Testis (tissue), 5 donors: ENCODE measurements around the gene MYO1E. TPM values are rescaled to one million over a fixed set of nuclear protein-coding genes. Genes with fewer than 3 reads are reported as not detected.

Experiments used
- DNase-seq: peaks from one replicate; pipeline ENCODE4 v3.0.0-alpha.2; 2019
- H3K27ac ChIP-seq, 2 donors: fragments of 200-600 bp; sonication (generic); one replicate each; pipeline ENCODE4 v1.5.1; 2019
- H3K27me3 ChIP-seq: fragments of 200-600 bp; sonication (generic); one replicate; pipeline ENCODE4 v1.5.1; 2019
- H3K36me3 ChIP-seq: fragments of 200-600 bp; sonication (generic); one replicate; pipeline ENCODE4 v1.5.1; 2017; ENCODE audit warnings: low read depth; ENCODE audit errors: missing control alignments
- H3K4me1 ChIP-seq: fragments of 200-600 bp; sonication (generic); one replicate; pipeline ENCODE4 v1.5.1; 2019
- H3K4me3 ChIP-seq, 2 donors: fragments of 200-600 bp; sonication (generic); one replicate each; pipeline ENCODE4 v1.5.1; 2017 to 2019
- H3K9me3 ChIP-seq: fragments of 200-600 bp; sonication (generic); one replicate; pipeline ENCODE4 v1.5.1; 2017
- POLR2A ChIP-seq: fragments of 450-650 bp; IDR thresholded peaks from one replicate; pipeline ENCODE4 v1.6.1; 2017; ENCODE audit warnings: antibody characterized with exemption, mild to moderate bottlenecking, moderate library complexity
- WGBS, 2 donors: methylation state at CpG; one replicate each; pipeline ENCODE4 v1.1.5; 2018; 5-methylcytosine and 5-hydroxymethylcytosine counted together
- intact Hi-C: fragments of 100-400 bp; cut with DNase I; formaldehyde crosslinking; loops from one replicate; pipeline ENCODE4 v1.15.1; 2023; ENCODE audit warnings: low total_unique reads
- long read RNA-seq, 2 donors: transcript quantifications; one replicate each; lab custom pipeline, GENCODE V29; 2026
- polyA plus RNA-seq: library from polyadenylated mRNA; stranded (reverse); fragments of 350-450 nt; fragmentation: Illumina TruSeq; extraction: RNeasy Lipid Tissue Mini Kit (QIAGEN cat#74804); gene quantifications from one replicate; pipeline ENCODE4 v1.2.3, GENCODE V29; 2014; ENCODE audit warnings: low read depth, low replicate concordance; ENCODE audit not compliant: insufficient read depth
- total RNA-seq, 2 donors: library from RNA; depleted of rRNA; stranded (reverse); fragments of >200 nt; gene quantifications; one replicate each; pipeline ENCODE4 v1.2.3, GENCODE V29; 2016
- TF ChIP-seq, protein P1 (sequence below), 3 experiments: fragments of 450-650 bp in 2 of 3; fragments of 200-600 bp in 1 of 3; sonication (generic) in 1 of 3; IDR thresholded peaks; one replicate each; pipeline ENCODE4 v1.5.1; 2016 to 2019; ENCODE audit warnings: antibody characterized with exemption in 3 of 3, mild to moderate bottlenecking in 2 of 3, moderate library complexity in 1 of 3

The MYO1E gene
- 10 to 100 TPM; 14.3 to 22.5 TPM for total RNA-seq
- 23.4 TPM for polyA plus RNA-seq
- long read RNA-seq, donor 1, full-length matches to known transcripts = 3 of 15 reads
- long read RNA-seq, donor 1, partial matches to known transcripts = 12 of 15 reads
- long read RNA-seq, donor 1, other reads (novel, unspliced or antisense) = 0 of 15 reads
- long read RNA-seq, donor 2, partial matches to known transcripts = 5 of 5 reads
- long read RNA-seq, donor 2, other reads (novel, unspliced or antisense) = 0 of 5 reads

DNA sequence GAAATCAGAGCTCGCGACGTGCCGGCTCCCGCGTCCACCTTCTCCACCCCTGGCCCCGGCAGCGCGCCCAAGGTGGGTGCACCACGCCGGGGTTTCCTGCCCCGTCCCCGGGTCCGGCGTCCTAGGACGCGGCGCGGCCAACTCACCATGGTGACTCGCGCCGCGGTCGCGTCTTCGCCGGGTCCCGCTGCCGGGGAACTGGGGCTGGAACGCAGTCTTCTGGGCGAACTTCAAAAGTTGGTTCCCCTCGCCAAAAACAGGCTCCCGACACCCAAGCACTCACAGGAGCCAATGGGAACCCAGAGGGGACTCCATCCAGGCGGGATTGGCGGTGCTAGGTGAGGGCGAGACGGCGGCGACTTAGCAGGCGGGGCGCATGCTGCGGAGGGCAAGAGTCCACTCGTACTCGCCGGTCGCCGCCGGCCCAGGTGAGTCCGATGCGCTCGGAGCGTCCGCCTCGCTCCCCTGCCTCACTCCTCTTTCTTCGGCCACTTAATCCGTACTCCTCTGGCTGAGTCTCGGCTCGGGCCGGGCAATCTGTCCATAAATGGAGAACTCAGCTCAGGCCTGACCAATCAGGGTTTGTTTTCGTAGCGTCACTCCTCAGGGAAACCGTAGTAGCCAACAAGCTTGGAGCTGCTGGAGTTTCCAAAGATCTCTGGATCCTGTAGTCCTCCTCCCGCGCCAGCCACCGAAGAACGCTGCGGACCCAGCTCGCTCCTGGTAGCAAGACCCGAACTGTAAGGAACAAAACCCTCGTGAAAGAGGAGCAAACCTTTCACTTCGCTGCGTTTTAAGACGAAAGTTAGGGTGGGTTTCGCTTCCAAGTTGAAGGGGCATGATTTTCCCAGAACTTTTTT is at the start of gene MYO1E:
Gene MYO1E, minus strand, starts transcription at position 520 of the 860 bp plus-strand sequence. Its CDS starts 371 bp downstream, at position 149.
- Histone ChIP-seq H3K4me3 (peak within 1 kb of the TSS; percentile 85 to 89), H3K27me3 (no peaks in the 10 kb centered on the region), H3K9me3 (no peaks in the 10 kb centered on the region), H3K4me1 (no peaks in the 10 kb centered on the region), H3K27ac (peak within 1 kb of the TSS; percentile 93 to 96), H3K36me3 (no peaks in the 10 kb centered on the region)
- intact Hi-C loops = loop anchor here (10.0 kb wide), 1 partner anchor 208 kb away; no protein-coding TSS in a partner anchor
- WGBS, 2 donors = 0% methylated on average over 19 to 74 of the region's 74 CpGs
- peak; percentile 97 for DNase-seq
- TF ChIP-seq, protein P1, sequence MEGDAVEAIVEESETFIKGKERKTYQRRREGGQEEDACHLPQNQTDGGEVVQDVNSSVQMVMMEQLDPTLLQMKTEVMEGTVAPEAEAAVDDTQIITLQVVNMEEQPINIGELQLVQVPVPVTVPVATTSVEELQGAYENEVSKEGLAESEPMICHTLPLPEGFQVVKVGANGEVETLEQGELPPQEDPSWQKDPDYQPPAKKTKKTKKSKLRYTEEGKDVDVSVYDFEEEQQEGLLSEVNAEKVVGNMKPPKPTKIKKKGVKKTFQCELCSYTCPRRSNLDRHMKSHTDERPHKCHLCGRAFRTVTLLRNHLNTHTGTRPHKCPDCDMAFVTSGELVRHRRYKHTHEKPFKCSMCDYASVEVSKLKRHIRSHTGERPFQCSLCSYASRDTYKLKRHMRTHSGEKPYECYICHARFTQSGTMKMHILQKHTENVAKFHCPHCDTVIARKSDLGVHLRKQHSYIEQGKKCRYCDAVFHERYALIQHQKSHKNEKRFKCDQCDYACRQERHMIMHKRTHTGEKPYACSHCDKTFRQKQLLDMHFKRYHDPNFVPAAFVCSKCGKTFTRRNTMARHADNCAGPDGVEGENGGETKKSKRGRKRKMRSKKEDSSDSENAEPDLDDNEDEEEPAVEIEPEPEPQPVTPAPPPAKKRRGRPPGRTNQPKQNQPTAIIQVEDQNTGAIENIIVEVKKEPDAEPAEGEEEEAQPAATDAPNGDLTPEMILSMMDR (IDR thresholded peaks at IDR 0.05) = no peak
- peak; percentile 52 for TF ChIP-seq POLR2A

GRCh38 chr15:59420986-59421618 is 48.4 kb upstream of the MYO1E start:
- Histone ChIP-seq H3K27ac (no peak overlapping the region), H3K27me3 (no peaks in the 10 kb centered on the region), H3K9me3 (no peaks in the 10 kb centered on the region), H3K4me1 (no peaks in the 10 kb centered on the region), H3K36me3 (no peaks in the 10 kb centered on the region), H3K4me3 (no peak overlapping the region)
- 50 to 52% methylated on average over 10 to 11 of the region's 16 CpGs for WGBS, 2 donors
- TF ChIP-seq POLR2A = no peak
- TF ChIP-seq, protein P1 (IDR thresholded peaks at IDR 0.05) = no peak
- intact Hi-C loops = no loop called here
- DNase-seq = no peak

GRCh38 chr15:59420108-59420507 is 47.4 kb upstream of the MYO1E start:
- H3K36me3 ChIP-seq = no peaks in the 10 kb centered on the region
- H3K4me3 ChIP-seq = no peak overlapping the region
- DNase-seq = no peak
- intact Hi-C loops = no loop called here
- H3K27ac ChIP-seq = no peak overlapping the region
- WGBS, 2 donors = 71 to 83% methylated on average over 3 of the region's 3 CpGs
- TF ChIP-seq, protein P1 (IDR thresholded peaks at IDR 0.05) = no peak
- no peak for TF ChIP-seq POLR2A
- no peaks in the 10 kb centered on the region for H3K4me1 ChIP-seq
- H3K27me3 ChIP-seq = no peaks in the 10 kb centered on the region
- no peaks in the 10 kb centered on the region for H3K9me3 ChIP-seq

DNA sequence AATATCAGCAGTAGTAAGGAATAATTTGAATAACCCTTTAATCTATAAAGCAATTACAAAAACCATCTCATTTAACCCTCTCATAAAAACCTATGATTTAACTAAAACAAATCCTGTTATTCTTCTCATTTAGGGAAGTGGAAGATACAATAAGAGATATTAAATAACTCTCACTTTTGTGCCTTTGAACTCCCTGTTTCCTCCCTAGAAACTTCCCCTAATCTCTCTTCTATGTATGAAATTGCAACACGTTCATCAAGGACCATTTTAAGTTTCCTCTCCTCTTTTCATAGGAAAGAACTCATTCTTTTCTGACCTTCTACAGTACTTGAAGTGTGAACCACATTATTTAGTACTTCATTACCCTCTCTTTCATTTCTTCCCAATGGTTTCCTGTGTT is 46.5 kb upstream of the MYO1E start:
- Histone ChIP-seq H3K27me3 (no peaks in the 10 kb centered on the region), H3K36me3 (no peaks in the 10 kb centered on the region), H3K4me3 (no peak overlapping the region), H3K27ac (no peak overlapping the region), H3K9me3 (no peaks in the 10 kb centered on the region), H3K4me1 (no peaks in the 10 kb centered on the region)
- intact Hi-C loops = no loop called here
- 54 to 70% methylated on average over 1 of the region's 1 CpG for WGBS, 2 donors
- TF ChIP-seq, protein P1 (IDR thresholded peaks at IDR 0.05) = no peak
- TF ChIP-seq POLR2A = no peak
- DNase-seq = no peak
